Tracheal epithelial cell (primary cell): ENCODE results near the gene OLIG3. TPM values are rescaled to one million over a fixed set of nuclear protein-coding genes. Genes with fewer than 3 reads are reported as not detected.

Source experiments
- total RNA-seq: library from RNA; depleted of rRNA; stranded (reverse); fragments of >200 nt; gene quantifications from 2 replicates; pipeline ENCODE4 v1.2.1, GENCODE V29; 2014

OLIG3 gene
- total RNA-seq = not detected in 2 replicates

DNA sequence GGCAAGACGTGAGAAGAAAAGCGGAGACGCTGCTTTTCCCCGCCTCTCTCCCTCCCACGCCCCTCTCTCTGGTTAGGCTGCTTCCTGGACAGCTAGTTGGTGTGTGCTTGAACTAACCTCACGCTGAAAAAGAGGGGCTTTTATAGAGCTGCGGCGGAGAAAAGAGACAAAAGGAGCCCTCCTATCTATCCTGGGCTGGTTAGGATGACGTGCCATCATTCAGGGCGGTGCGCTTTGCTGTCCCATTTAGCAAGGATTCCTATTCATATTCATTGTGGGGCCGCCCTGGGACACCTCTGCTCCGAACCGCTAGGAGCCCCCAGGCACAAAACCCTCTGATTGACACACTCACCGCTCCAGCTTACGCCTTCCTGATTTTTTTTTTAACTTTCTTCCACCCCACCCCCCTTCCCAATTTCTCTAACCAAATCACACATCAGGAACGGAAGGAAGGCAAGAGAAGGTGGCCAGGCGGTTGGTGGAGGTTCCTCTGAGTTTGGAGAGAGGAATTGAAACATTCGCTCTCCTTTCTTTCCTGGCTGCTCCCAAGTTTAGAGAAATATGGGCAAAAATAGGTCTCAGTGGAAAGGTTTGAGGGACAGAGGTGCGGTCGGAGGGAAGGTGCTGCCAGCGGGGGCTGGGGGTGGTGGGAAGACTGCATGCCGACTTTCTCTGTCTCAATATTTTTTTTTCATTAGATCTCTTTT is at the start of gene OLIG3:
OLIG3 (minus strand) TSS at position 114 of the 707 bp plus-strand sequence. CDS start 224 bp downstream, outside the sequence.

